ENCODE measurements around the gene SERPINB4. TPM values are rescaled to one million over a fixed set of nuclear protein-coding genes. Genes with fewer than 3 reads are reported as not detected.

The SERPINB4 gene
- total RNA-seq, 2 experiments from 2014 or later = not detected

GRCh38 chr18:63681449-63682340, 37.6 kb upstream of the SERPINB4 start:
- Mint-ChIP-seq H3K4me1 (ENCODE audit: low read depth) (no peaks in the 10 kb centered on the region), H3K27me3 (peaks cover 3% of the 10 kb centered on the region), H3K27ac (no peak overlapping the region), H3K4me3 (no peak overlapping the region), H3K9me3 (no peaks in the 10 kb centered on the region), H3K36me3 (ENCODE audit: low read depth) (no peaks in the 10 kb centered on the region)
- no peak for DNase-seq
- POLR2A ChIA-PET = no interaction called here
- CTCF ChIA-PET = no interaction called here
- TF ChIP-seq, protein P1, sequence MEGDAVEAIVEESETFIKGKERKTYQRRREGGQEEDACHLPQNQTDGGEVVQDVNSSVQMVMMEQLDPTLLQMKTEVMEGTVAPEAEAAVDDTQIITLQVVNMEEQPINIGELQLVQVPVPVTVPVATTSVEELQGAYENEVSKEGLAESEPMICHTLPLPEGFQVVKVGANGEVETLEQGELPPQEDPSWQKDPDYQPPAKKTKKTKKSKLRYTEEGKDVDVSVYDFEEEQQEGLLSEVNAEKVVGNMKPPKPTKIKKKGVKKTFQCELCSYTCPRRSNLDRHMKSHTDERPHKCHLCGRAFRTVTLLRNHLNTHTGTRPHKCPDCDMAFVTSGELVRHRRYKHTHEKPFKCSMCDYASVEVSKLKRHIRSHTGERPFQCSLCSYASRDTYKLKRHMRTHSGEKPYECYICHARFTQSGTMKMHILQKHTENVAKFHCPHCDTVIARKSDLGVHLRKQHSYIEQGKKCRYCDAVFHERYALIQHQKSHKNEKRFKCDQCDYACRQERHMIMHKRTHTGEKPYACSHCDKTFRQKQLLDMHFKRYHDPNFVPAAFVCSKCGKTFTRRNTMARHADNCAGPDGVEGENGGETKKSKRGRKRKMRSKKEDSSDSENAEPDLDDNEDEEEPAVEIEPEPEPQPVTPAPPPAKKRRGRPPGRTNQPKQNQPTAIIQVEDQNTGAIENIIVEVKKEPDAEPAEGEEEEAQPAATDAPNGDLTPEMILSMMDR (IDR thresholded peaks at IDR 0.05) = no peak
- no peak for ATAC-seq
- intact Hi-C loops (cut with micrococcal nuclease) = no loop called here

DNA sequence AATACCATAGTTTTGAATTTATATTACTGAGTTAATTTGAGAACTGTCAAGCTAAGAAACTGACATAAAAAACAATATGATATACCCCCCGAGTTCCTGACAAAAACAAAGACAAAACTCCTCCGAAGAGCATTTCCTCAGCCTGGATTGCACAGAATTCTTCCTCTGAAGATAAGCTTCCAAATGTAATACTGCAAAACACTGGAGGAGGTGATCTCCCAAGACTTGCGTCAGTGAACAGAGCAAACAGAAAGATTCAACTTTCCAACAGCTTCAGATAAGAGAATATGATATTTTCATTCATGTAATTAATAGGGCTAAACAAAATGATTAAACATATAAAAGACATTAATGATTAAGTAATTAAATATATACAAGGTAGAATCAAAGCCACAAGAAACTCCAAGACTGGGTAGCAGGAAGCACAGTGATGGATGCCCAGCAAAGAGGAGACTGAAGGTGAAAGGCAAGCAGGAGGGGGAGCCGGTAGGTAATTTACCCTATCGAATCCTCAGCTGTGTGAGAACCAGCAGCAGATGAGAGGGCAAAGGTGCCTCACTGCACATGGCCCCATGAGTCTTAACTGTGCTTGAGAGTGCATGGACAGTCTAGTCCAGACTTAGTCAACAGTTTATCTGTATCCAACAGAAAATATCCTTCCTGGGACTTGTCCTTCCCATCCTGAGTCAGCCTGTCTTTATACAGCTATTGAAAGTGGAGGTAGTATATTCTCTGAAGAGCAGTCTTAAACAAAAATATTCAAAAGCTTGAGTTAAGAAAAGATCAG, 36.0 kb upstream of the SERPINB4 start:
- no peaks in the 10 kb centered on the region for H3K36me3 Mint-ChIP-seq (ENCODE audit: low read depth)
- intact Hi-C loops (cut with micrococcal nuclease) = no loop called here
- H3K9me3 Mint-ChIP-seq = no peaks in the 10 kb centered on the region
- peaks cover 2% of the 10 kb centered on the region for H3K27me3 Mint-ChIP-seq
- TF ChIP-seq, protein P1 (IDR thresholded peaks at IDR 0.05) = no peak
- ATAC-seq = no peak
- H3K4me1 Mint-ChIP-seq (ENCODE audit: low read depth) = no peaks in the 10 kb centered on the region
- ChIA-PET CTCF (no interaction called here), POLR2A (interaction anchor here (1.0 kb wide), 1 partner anchor 13 kb away, joined by 4 read pairs; no protein-coding TSS in a partner anchor)
- no peak overlapping the region for H3K27ac Mint-ChIP-seq
- H3K4me3 Mint-ChIP-seq = no peak overlapping the region
- no peak for DNase-seq

DNA sequence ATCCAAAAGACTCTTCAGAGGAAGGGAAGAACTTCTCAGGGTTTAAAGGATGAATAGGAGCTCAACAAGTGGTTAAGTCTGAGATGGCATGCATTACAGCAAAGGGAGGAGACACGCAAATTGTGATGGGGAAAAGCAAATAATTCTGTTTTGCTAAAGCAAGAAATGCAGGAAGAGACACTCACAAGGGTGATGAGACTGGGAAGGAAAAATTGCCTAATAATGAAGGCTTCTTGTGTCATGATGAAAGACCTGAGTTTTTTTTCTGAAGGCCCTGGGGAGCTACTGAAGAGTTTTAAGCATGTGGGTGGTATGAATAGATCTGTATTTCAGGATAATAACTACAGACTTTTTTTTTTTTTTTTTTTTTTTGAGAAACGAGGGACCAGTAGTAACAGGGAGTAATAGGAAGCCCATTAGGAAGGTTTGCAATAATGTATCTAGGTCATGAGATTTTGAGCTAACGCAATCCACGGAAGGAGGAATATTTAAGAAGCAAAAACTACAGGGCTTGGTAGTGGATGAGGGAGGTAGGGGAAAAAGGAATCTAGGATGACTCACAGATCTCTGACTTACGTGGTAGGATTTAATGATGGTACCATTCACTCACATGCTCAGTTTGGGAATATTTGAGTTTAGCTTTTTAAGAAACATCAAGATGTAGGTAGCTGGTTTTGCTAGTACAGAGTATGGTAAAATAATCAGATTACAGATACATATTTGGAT, 33.6 kb upstream of the SERPINB4 start:
- TF ChIP-seq, protein P1 (IDR thresholded peaks at IDR 0.05) = no peak
- POLR2A ChIA-PET = interaction anchor here (0.6 to 0.8 kb wide), 2 partner anchors 18 to 47 kb away, joined by 3 read pairs; no protein-coding TSS in a partner anchor
- no peak for ATAC-seq

GRCh38 chr18:63676526-63677323, 32.7 kb upstream of the SERPINB4 start:
- intact Hi-C loops (cut with micrococcal nuclease) = no loop called here
- DNase-seq = no peak
- H3K27ac Mint-ChIP-seq = no peak overlapping the region
- ATAC-seq = no peak
- no peaks in the 10 kb centered on the region for H3K4me1 Mint-ChIP-seq (ENCODE audit: low read depth)
- CTCF ChIA-PET = interaction anchor here (1.0 kb wide), 1 partner anchor 158 kb away, joined by 4 read pairs; no protein-coding TSS in a partner anchor
- H3K9me3 Mint-ChIP-seq = peaks cover 4% of the 10 kb centered on the region
- H3K27me3 Mint-ChIP-seq = peaks cover 2% of the 10 kb centered on the region
- H3K36me3 Mint-ChIP-seq (ENCODE audit: low read depth) = no peaks in the 10 kb centered on the region
- TF ChIP-seq, protein P1 (IDR thresholded peaks at IDR 0.05) = no peak
- H3K4me3 Mint-ChIP-seq = no peak overlapping the region
- POLR2A ChIA-PET = no interaction called here

More for the DNA sequence above, 33.6 kb upstream of the SERPINB4 start:
- peaks cover 4% of the 10 kb centered on the region for H3K9me3 Mint-ChIP-seq
- H3K27ac Mint-ChIP-seq = no peak overlapping the region
- H3K4me3 Mint-ChIP-seq = no peak overlapping the region
- intact Hi-C loops (cut with micrococcal nuclease) = no loop called here
- no peaks in the 10 kb centered on the region for H3K4me1 Mint-ChIP-seq (ENCODE audit: low read depth)
- peaks cover 2% of the 10 kb centered on the region for H3K27me3 Mint-ChIP-seq
- CTCF ChIA-PET = interaction anchor here (1.0 kb wide), 1 partner anchor 159 kb away, joined by 4 read pairs; no protein-coding TSS in a partner anchor
- no peaks in the 10 kb centered on the region for H3K36me3 Mint-ChIP-seq (ENCODE audit: low read depth)
- DNase-seq = no peak

All from activated CD8-positive, alpha-beta T cell treated with anti-CD3 and anti-CD28 coated beads for 36 hours (primary cell).